ENCODE results near the gene MRPL51. TPM values are rescaled to one million over a fixed set of nuclear protein-coding genes. Genes with fewer than 3 reads are reported as not detected.

MRPL51 gene
- total RNA-seq, 2 experiments from 2014 or later: 152 to 338 TPM

DNA sequence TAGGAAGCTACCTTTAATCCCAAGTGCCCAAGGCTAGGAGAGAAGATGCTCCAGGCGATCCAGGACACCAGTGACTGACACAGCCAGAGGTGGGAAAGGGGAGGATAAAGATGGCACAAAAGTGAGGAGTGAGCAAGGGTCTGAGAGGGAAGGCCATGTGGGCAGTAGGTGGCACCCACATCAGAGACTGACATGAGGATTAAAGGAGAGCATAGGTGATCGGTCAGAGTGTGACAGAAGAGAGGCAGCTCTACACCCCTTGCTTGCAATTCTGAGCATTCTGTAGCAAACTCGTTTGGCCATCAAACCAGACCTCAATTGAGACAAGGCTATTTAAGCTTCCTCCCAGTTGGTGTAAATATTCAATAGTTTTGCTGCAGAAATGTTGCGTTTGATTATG is 49.0 kb downstream of the MRPL51 start:
- BruUV-seq (replicated peaks): no TSS peak
- no peaks in the 10 kb centered on the region; the same call in 1 of the 2 replicates for H3K36me3 ChIP-seq (ENCODE audit: insufficient read depth, low read length)
- intact Hi-C loops (cut with micrococcal nuclease; ENCODE audit: unreplicated experiment): no loop called here
- peak overlapping the region; percentile 83 for H3K4me2 ChIP-seq (ENCODE audit: low read length)
- no peak for TF ChIP-seq EZH2phosphoT487 (IDR thresholded peaks at IDR 0.05; ENCODE audit: borderline replicate concordance, low read depth, low read length)
- TF ChIP-seq, protein P1, sequence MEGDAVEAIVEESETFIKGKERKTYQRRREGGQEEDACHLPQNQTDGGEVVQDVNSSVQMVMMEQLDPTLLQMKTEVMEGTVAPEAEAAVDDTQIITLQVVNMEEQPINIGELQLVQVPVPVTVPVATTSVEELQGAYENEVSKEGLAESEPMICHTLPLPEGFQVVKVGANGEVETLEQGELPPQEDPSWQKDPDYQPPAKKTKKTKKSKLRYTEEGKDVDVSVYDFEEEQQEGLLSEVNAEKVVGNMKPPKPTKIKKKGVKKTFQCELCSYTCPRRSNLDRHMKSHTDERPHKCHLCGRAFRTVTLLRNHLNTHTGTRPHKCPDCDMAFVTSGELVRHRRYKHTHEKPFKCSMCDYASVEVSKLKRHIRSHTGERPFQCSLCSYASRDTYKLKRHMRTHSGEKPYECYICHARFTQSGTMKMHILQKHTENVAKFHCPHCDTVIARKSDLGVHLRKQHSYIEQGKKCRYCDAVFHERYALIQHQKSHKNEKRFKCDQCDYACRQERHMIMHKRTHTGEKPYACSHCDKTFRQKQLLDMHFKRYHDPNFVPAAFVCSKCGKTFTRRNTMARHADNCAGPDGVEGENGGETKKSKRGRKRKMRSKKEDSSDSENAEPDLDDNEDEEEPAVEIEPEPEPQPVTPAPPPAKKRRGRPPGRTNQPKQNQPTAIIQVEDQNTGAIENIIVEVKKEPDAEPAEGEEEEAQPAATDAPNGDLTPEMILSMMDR (conservative IDR thresholded peaks at IDR 0.05; ENCODE audit: low read length): peak; percentile 51; the same call in 1 of the 2 replicates
- DNase-seq (ENCODE audit: low spot score): peak; percentile 59
- peaks cover 14% of the 10 kb centered on the region; the same call in 1 of the 2 replicates for H3K79me2 ChIP-seq (ENCODE audit: insufficient read depth, low read depth, low read length)
- ChIA-PET CTCF (ENCODE audit: unreplicated experiment) (interaction anchor here (1.2 to 2.1 kb wide), 5 partner anchors 10 to 20 kb away, joined by 3 to 8 read pairs (median 6); no protein-coding TSS in a partner anchor), POLR2A (interaction anchor here (0.6 to 7.2 kb wide), 13 partner anchors 8 to 398 kb away, joined by 3 to 112 read pairs (median 8); partner anchors contain the start of genes MRPL51, TAPBPL and VAMP1)
- H2AFZ ChIP-seq (ENCODE audit: low read length): peak overlapping the region; percentile 16; the same call in 1 of the 2 replicates
- no peaks in the 10 kb centered on the region for H4K20me1 ChIP-seq (ENCODE audit: insufficient read depth, low read length)
- H3K4me3 ChIP-seq (ENCODE audit: low read depth, low read length, poor library complexity, severe bottlenecking): peak overlapping the region; percentile 41
- H3K9me3 ChIP-seq (ENCODE audit: low read length): no peaks in the 10 kb centered on the region
- no peaks in the 10 kb centered on the region for H3K9me2 ChIP-seq (ENCODE audit: insufficient read depth, low read length)
- H3K27ac ChIP-seq (ENCODE audit: low read depth, low read length, poor library complexity, severe bottlenecking): peak overlapping the region; percentile 96
- peaks cover 73% of the 10 kb centered on the region for H3K4me1 ChIP-seq (ENCODE audit: insufficient read depth, low read length, poor library complexity, severe bottlenecking)

GRCh38 chr12:6443361-6443983 is 49.6 kb downstream of the MRPL51 start:
- Histone ChIP-seq H3K36me3 (ENCODE audit: insufficient read depth, low read length) (no peaks in the 10 kb centered on the region), H3K27ac (ENCODE audit: low read depth, low read length, poor library complexity, severe bottlenecking) (peak overlapping the region; percentile 96), H3K79me2 (ENCODE audit: insufficient read depth, low read depth, low read length) (peaks cover 14% of the 10 kb centered on the region; the same call in 1 of the 2 replicates), H4K20me1 (ENCODE audit: insufficient read depth, low read length) (no peaks in the 10 kb centered on the region), H2AFZ (ENCODE audit: low read length) (peak overlapping the region; percentile 16; the same call in 1 of the 2 replicates), H3K4me2 (ENCODE audit: low read length) (peak overlapping the region; percentile 83), H3K4me3 (ENCODE audit: low read depth, low read length, poor library complexity, severe bottlenecking) (peak overlapping the region; percentile 41), H3K9me3 (ENCODE audit: low read length) (no peaks in the 10 kb centered on the region), H3K9me2 (ENCODE audit: insufficient read depth, low read length) (no peaks in the 10 kb centered on the region), H3K4me1 (ENCODE audit: insufficient read depth, low read length, poor library complexity, severe bottlenecking) (peaks cover 73% of the 10 kb centered on the region)
- CTCF ChIA-PET (ENCODE audit: unreplicated experiment): interaction anchor here (0.6 to 2.1 kb wide), 7 partner anchors 9 to 28 kb away, joined by 3 to 8 read pairs (median 4); no protein-coding TSS in a partner anchor
- no peak for TF ChIP-seq EZH2phosphoT487 (IDR thresholded peaks at IDR 0.05; ENCODE audit: borderline replicate concordance, low read depth, low read length)
- TF ChIP-seq, protein P1 (conservative IDR thresholded peaks at IDR 0.05; ENCODE audit: low read length): no peak
- no TSS peak for BruUV-seq (replicated peaks)
- peak; percentile 85 for DNase-seq (ENCODE audit: low spot score)
- intact Hi-C loops (cut with micrococcal nuclease; ENCODE audit: unreplicated experiment): loop anchor here (1.0 kb wide), 1 partner anchor 12 kb away; no protein-coding TSS in a partner anchor
- POLR2A ChIA-PET: interaction anchor here (0.5 to 7.2 kb wide), 14 partner anchors 9 to 399 kb away, joined by 3 to 112 read pairs (median 7); partner anchors contain the start of genes MRPL51, TAPBPL and VAMP1

All from OCI-LY7 (cell line).